ENCODE results near the gene RGS18. TPM values are rescaled to one million over a fixed set of nuclear protein-coding genes. Genes with fewer than 3 reads are reported as not detected.

The RGS18 gene
- total RNA-seq, 6 experiments from 2014 or later: 0.55 to 2.4 (median 2.0) TPM

- intact Hi-C loops (cut with DNase I): no loop called here
- DNase-seq (no peak), ATAC-seq (no peak)
- Histone ChIP-seq H3K36me3 (no peaks in the 10 kb centered on the region), H3K4me1 (no peaks in the 10 kb centered on the region), H3K9me3 (no peaks in the 10 kb centered on the region), H3K4me3 (no peak overlapping the region), H3K27me3 (no peaks in the 10 kb centered on the region), H3K27ac (no peak overlapping the region)
- TF ChIP-seq POLR2A (IDR thresholded peaks at IDR 0.05) (no peak), CTCF (IDR thresholded peaks at IDR 0.05) (no peak)
- 11% methylated on average over 2 of the region's 2 CpGs for WGBS (ENCODE audit: insufficient coverage, low coverage, low lambda C conversion rate, missing lambda C conversion rate)
Measured at GRCh38 chr1:192175971-192176370, 17.7 kb downstream of the RGS18 start.

- Histone ChIP-seq H3K9me3 (no peaks in the 10 kb centered on the region), H3K27ac (no peak overlapping the region), H3K27me3 (no peaks in the 10 kb centered on the region), H3K4me3 (no peak overlapping the region), H3K4me1 (no peaks in the 10 kb centered on the region), H3K36me3 (no peaks in the 10 kb centered on the region)
- WGBS (ENCODE audit: insufficient coverage, low coverage, low lambda C conversion rate, missing lambda C conversion rate): no CpG with 5 or more reads among the region's 1 CpG
- no peak for DNase-seq
- no peak for TF ChIP-seq POLR2A (IDR thresholded peaks at IDR 0.05)
- no peak for ATAC-seq
- intact Hi-C loops (cut with DNase I): no loop called here
Measured at GRCh38 chr1:192183788-192184187, 25.5 kb downstream of the RGS18 start.

DNA sequence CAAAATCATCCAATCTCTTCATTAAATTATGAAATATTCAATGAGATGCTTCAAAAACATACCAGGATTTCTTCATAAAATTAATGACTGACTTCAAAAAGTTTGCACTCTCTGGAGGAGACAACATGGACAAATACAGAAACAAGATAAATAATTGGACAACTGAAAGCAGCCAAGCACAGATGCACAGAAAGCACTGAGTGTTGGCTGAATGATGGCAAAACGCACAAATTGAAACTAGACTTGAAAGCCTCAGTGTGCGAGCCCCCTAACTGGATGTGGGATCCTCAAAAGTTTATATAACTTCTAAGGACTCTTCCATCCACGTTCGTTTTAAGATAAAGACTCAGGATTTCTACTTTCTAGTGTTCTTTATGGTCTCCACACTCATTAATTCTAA, 27.9 kb downstream of the RGS18 start:
- 28% methylated on average over 4 of the region's 4 CpGs for WGBS (ENCODE audit: insufficient coverage, low coverage, low lambda C conversion rate, missing lambda C conversion rate)
- no peak overlapping the region for H3K4me3 ChIP-seq
- H3K36me3 ChIP-seq: no peaks in the 10 kb centered on the region
- DNase-seq (no peak), ATAC-seq (no peak)
- intact Hi-C loops (cut with DNase I): no loop called here
- no peaks in the 10 kb centered on the region for H3K9me3 ChIP-seq
- H3K27me3 ChIP-seq: no peaks in the 10 kb centered on the region
- no peak overlapping the region for H3K27ac ChIP-seq
- no peak for TF ChIP-seq CTCF (IDR thresholded peaks at IDR 0.05)
- TF ChIP-seq POLR2A (IDR thresholded peaks at IDR 0.05): no peak
- no peaks in the 10 kb centered on the region for H3K4me1 ChIP-seq

DNA sequence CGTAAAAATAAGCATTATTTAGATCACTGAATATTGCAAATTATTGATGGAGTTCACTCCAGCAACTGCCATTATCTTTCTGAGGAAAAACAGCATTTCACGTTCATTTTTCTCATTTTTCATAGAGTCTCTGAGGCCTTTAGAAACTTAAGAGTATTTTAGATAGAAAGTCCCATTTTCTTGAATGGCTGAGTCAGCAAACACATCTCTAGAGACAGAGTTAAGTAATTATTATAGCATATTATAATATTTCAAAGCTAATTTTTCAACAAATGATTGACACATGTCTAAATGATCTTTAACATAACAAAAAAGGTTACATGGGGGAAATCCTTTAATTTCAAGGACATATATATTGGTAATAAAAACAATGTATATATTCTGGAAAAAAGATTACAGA, 31.8 kb downstream of the RGS18 start:
- ATAC-seq (no peak), DNase-seq (no peak)
- no peaks in the 10 kb centered on the region for H3K4me1 ChIP-seq
- H3K27ac ChIP-seq: no peak overlapping the region
- no peaks in the 10 kb centered on the region for H3K9me3 ChIP-seq
- 48% methylated on average over 2 of the region's 2 CpGs for WGBS (ENCODE audit: insufficient coverage, low coverage, low lambda C conversion rate, missing lambda C conversion rate)
- no peaks in the 10 kb centered on the region for H3K36me3 ChIP-seq
- TF ChIP-seq CTCF (IDR thresholded peaks at IDR 0.05) (no peak), POLR2A (IDR thresholded peaks at IDR 0.05) (no peak)
- H3K4me3 ChIP-seq: peak overlapping the region in 1 of 3 donors; percentile 1
- intact Hi-C loops (cut with DNase I): no loop called here
- no peaks in the 10 kb centered on the region for H3K27me3 ChIP-seq

- H3K9me3 ChIP-seq: no peaks in the 10 kb centered on the region
- H3K4me1 ChIP-seq: no peaks in the 10 kb centered on the region
- H3K4me3 ChIP-seq: no peak overlapping the region
- DNase-seq: no peak
- H3K27me3 ChIP-seq: no peaks in the 10 kb centered on the region
- TF ChIP-seq POLR2A (IDR thresholded peaks at IDR 0.05) (no peak), CTCF (IDR thresholded peaks at IDR 0.05) (no peak)
- no peak for ATAC-seq
- WGBS (ENCODE audit: insufficient coverage, low coverage, low lambda C conversion rate, missing lambda C conversion rate): 70% methylated on average over 5 of the region's 5 CpGs
- no peak overlapping the region for H3K27ac ChIP-seq
- H3K36me3 ChIP-seq: no peaks in the 10 kb centered on the region
- intact Hi-C loops (cut with DNase I): no loop called here
Measured at GRCh38 chr1:192201303-192201702, 43.0 kb downstream of the RGS18 start.
